Skeletal muscle satellite cell (primary cell): ENCODE measurements around the gene FABP6.

Experiments used
- H3K27me3 ChIP-seq: 2 replicates; pipeline ENCODE4 v1.7.0; 2013; ENCODE audit warnings: low read length; ENCODE audit not compliant: control insufficient read depth, insufficient read depth
- H3K36me3 ChIP-seq: 2 replicates; pipeline ENCODE4 v1.7.0; 2013; ENCODE audit warnings: mild to moderate bottlenecking, control low read depth, low read length; ENCODE audit not compliant: insufficient read depth
- H3K4me1 ChIP-seq: 2 replicates; pipeline ENCODE4 v1.7.0; 2013; ENCODE audit warnings: low read length; ENCODE audit not compliant: control insufficient read depth, insufficient read depth
- H3K4me2 ChIP-seq: 2 replicates; pipeline ENCODE4 v1.7.0; 2013; ENCODE audit warnings: mild to moderate bottlenecking, low read length
- H3K4me3 ChIP-seq: 2 replicates; pipeline ENCODE4 v1.7.0; 2013; ENCODE audit warnings: low read length
- H3K9ac ChIP-seq: 2 replicates; pipeline ENCODE4 v1.7.0; 2013; ENCODE audit warnings: mild to moderate bottlenecking, low read depth, low read length, moderate library complexity
- H3K9me3 ChIP-seq: replicated peaks from 2 replicates; pipeline ENCODE4 v1.7.0; 2013; ENCODE audit warnings: mild to moderate bottlenecking, control low read depth, low read length

FABP6 gene

GRCh38 chr5:160251406-160252155 lies 22.3 kb downstream of the FABP6 start:
- no peak overlapping the region for H3K9ac ChIP-seq
- no peaks in the 10 kb centered on the region for H3K27me3 ChIP-seq
- H3K4me2 ChIP-seq: no peak overlapping the region
- H3K4me1 ChIP-seq: no peaks in the 10 kb centered on the region
- no peaks in the 10 kb centered on the region for H3K9me3 ChIP-seq
- H3K4me3 ChIP-seq: no peak overlapping the region
- H3K36me3 ChIP-seq: peaks cover 7% of the 10 kb centered on the region

- H3K9me3 ChIP-seq: no peaks in the 10 kb centered on the region
- no peak overlapping the region for H3K4me2 ChIP-seq
- H3K36me3 ChIP-seq: peaks cover 7% of the 10 kb centered on the region
- H3K9ac ChIP-seq: no peak overlapping the region
- H3K4me1 ChIP-seq: no peaks in the 10 kb centered on the region
- H3K27me3 ChIP-seq: no peaks in the 10 kb centered on the region
- H3K4me3 ChIP-seq: no peak overlapping the region
These were observed 23.6 kb downstream of the FABP6 start for GRCh38 chr5:160252916-160253315.

GRCh38 chr5:160253441-160253840 lies 24.1 kb downstream of the FABP6 start:
- H3K9me3 ChIP-seq: no peaks in the 10 kb centered on the region
- no peak overlapping the region for H3K9ac ChIP-seq
- H3K4me3 ChIP-seq: no peak overlapping the region
- no peak overlapping the region for H3K4me2 ChIP-seq
- H3K36me3 ChIP-seq: peaks cover 7% of the 10 kb centered on the region
- no peaks in the 10 kb centered on the region for H3K27me3 ChIP-seq
- H3K4me1 ChIP-seq: no peaks in the 10 kb centered on the region

- Histone ChIP-seq H3K27me3 (no peaks in the 10 kb centered on the region), H3K36me3 (peaks cover 7% of the 10 kb centered on the region)
These were observed 25.4 kb downstream of the FABP6 start for GRCh38 chr5:160254706-160255105.

GRCh38 chr5:160259341-160259740 lies 30.0 kb downstream of the FABP6 start:
- Histone ChIP-seq H3K4me1 (no peaks in the 10 kb centered on the region), H3K4me3 (no peak overlapping the region), H3K27me3 (no peaks in the 10 kb centered on the region), H3K9ac (no peak overlapping the region), H3K36me3 (no peaks in the 10 kb centered on the region), H3K9me3 (no peaks in the 10 kb centered on the region), H3K4me2 (no peak overlapping the region)

More at GRCh38 chr5:160254706-160255105, 25.4 kb downstream of the FABP6 start:
- Histone ChIP-seq H3K4me3 (no peak overlapping the region), H3K4me1 (no peaks in the 10 kb centered on the region), H3K9ac (no peak overlapping the region), H3K4me2 (no peak overlapping the region), H3K9me3 (no peaks in the 10 kb centered on the region)

- Histone ChIP-seq H3K36me3 (no peaks in the 10 kb centered on the region), H3K27me3 (no peaks in the 10 kb centered on the region), H3K4me1 (no peaks in the 10 kb centered on the region), H3K4me2 (no peak overlapping the region), H3K9me3 (no peaks in the 10 kb centered on the region), H3K9ac (no peak overlapping the region), H3K4me3 (no peak overlapping the region)
These were observed 30.9 kb downstream of the FABP6 start for GRCh38 chr5:160260006-160260775.

- H3K4me3 ChIP-seq: no peak overlapping the region
- no peak overlapping the region for H3K4me2 ChIP-seq
- H3K9me3 ChIP-seq: no peaks in the 10 kb centered on the region
- no peak overlapping the region for H3K9ac ChIP-seq
- no peaks in the 10 kb centered on the region for H3K4me1 ChIP-seq
- H3K36me3 ChIP-seq: no peaks in the 10 kb centered on the region
- H3K27me3 ChIP-seq: no peaks in the 10 kb centered on the region
These were observed 31.8 kb downstream of the FABP6 start for GRCh38 chr5:160260881-160261815.

GRCh38 chr5:160262151-160263074 lies 33.1 kb downstream of the FABP6 start:
- Histone ChIP-seq H3K4me3 (no peak overlapping the region), H3K9me3 (no peaks in the 10 kb centered on the region), H3K36me3 (no peaks in the 10 kb centered on the region), H3K27me3 (no peaks in the 10 kb centered on the region), H3K4me2 (no peak overlapping the region), H3K4me1 (no peaks in the 10 kb centered on the region), H3K9ac (no peak overlapping the region)

- Histone ChIP-seq H3K4me2 (no peak overlapping the region), H3K36me3 (no peaks in the 10 kb centered on the region), H3K9ac (no peak overlapping the region), H3K4me3 (no peak overlapping the region), H3K9me3 (no peaks in the 10 kb centered on the region), H3K27me3 (no peaks in the 10 kb centered on the region), H3K4me1 (peaks cover under 1% of the 10 kb centered on the region)
These were observed 34.1 kb downstream of the FABP6 start for GRCh38 chr5:160263326-160263855.

GRCh38 chr5:160266044-160266443 lies 36.7 kb downstream of the FABP6 start:
- peaks cover 14% of the 10 kb centered on the region for H3K4me1 ChIP-seq

More at GRCh38 chr5:160266044-160266443, 36.7 kb downstream of the FABP6 start:
- no peaks in the 10 kb centered on the region for H3K36me3 ChIP-seq
- no peaks in the 10 kb centered on the region for H3K9me3 ChIP-seq
- H3K4me2 ChIP-seq: no peak overlapping the region
- H3K9ac ChIP-seq: no peak overlapping the region
- no peak overlapping the region for H3K4me3 ChIP-seq
- H3K27me3 ChIP-seq: no peaks in the 10 kb centered on the region
